ENCODE data around the gene THTPA. TPM values are rescaled to one million over a fixed set of nuclear protein-coding genes. Genes with fewer than 3 reads are reported as not detected.

THTPA gene
- total and polyA plus RNA-seq, 10 donors, result 4.5 to 25.4 (median 17.8) TPM

DNA sequence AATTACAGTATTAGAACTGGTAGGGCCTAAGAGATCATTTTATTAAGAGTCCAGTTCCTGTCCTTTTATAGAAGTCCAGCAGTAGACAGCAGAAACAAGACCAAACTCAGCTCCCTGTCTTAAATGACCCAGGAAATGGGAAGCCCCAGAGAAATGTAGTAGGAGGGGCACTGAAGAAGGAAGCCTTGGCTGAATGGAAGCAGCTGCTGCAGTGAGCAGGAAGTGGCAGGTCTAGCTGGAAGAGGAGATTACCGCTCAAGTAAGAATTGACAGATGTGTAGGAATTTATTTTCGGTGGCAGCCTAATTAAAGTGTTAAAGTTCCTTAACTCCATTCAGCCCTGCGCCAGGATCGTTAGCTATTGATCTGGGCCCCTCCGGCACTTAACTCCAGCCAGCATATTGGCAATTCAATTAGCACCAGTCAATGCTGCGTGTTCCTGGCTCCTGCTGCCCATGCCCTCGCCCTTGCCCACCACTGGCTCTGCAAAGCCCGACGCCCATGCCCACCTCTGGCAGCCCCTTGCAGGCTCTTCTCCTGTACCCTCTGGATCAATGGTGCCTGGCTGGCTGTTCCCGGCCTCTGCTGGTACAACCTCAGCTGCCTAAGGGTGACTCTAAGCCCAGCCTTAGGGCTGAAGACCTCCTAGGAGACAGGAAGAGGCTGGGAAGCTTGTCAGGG is 25.6 kb upstream of the THTPA start:
- Histone ChIP-seq H3K36me3 (peaks cover 0 to 33% (median 0%) of the 10 kb centered on the region in 6 donors), H3K27ac (peak overlapping the region in 7 of 8 donors; percentile 14 to 71 (median 56)), H3K27me3 (replicated peaks in 1 of 7) (no peaks in the 10 kb centered on the region), H3K9me3 (no peaks in the 10 kb centered on the region), H3K4me3 (no peak overlapping the region), H3K4me1 (peaks cover 0 to 20% (median 2%) of the 10 kb centered on the region in 6 donors)
- 54 to 60% (median 55%) methylated on average over 10 of the region's 10 CpGs for WGBS, 5 donors
- DNase-seq, result peak; percentile 59
- intact Hi-C loops (cut with DNase I; ENCODE audit: low total_unique reads), result no loop called here
- no peak for TF ChIP-seq POLR2A (IDR thresholded peaks at IDR 0.05)
- TF ChIP-seq, protein P1, sequence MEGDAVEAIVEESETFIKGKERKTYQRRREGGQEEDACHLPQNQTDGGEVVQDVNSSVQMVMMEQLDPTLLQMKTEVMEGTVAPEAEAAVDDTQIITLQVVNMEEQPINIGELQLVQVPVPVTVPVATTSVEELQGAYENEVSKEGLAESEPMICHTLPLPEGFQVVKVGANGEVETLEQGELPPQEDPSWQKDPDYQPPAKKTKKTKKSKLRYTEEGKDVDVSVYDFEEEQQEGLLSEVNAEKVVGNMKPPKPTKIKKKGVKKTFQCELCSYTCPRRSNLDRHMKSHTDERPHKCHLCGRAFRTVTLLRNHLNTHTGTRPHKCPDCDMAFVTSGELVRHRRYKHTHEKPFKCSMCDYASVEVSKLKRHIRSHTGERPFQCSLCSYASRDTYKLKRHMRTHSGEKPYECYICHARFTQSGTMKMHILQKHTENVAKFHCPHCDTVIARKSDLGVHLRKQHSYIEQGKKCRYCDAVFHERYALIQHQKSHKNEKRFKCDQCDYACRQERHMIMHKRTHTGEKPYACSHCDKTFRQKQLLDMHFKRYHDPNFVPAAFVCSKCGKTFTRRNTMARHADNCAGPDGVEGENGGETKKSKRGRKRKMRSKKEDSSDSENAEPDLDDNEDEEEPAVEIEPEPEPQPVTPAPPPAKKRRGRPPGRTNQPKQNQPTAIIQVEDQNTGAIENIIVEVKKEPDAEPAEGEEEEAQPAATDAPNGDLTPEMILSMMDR (IDR thresholded peaks at IDR 0.05 in 8 of 11, conservative IDR thresholded peaks at IDR 0.05 in 3 of 11), result no peak
- TF ChIP-seq POLR2AphosphoS5 (IDR thresholded peaks at IDR 0.05), result no peak

DNA sequence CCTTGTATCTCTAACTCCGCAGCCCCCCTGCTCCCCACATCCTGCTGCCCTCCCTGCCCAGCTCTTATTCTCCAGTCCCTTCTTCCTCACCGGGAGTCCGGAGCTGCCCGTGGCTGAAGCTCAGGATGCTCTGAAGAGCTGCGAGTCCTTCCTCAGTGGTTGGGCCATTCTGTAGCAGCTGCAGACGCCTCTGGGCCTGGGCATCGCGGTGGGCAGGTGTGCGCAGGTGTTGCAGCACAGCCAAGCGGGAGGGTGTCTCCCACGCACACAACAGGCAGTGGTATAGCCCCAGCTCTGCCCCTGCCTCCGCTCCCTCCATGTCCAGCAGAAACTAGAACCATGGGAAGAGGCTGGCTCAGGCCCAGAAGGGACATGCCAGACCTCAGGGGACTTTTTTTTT is 24.7 kb upstream of the THTPA start:
- intact Hi-C loops (cut with DNase I; ENCODE audit: low total_unique reads), result no loop called here
- DNase-seq, result peak; percentile 58
- TF ChIP-seq, protein P1 (IDR thresholded peaks at IDR 0.05 in 8 of 11, conservative IDR thresholded peaks at IDR 0.05 in 3 of 11), result no peak
- TF ChIP-seq POLR2AphosphoS5 (IDR thresholded peaks at IDR 0.05) (no peak), POLR2A (IDR thresholded peaks at IDR 0.05) (no peak)
- Histone ChIP-seq H3K36me3 (peaks cover 0 to 24% (median 0%) of the 10 kb centered on the region in 6 donors), H3K27me3 (replicated peaks in 1 of 7) (no peaks in the 10 kb centered on the region), H3K27ac (peak overlapping the region in 4 of 8 donors; percentile 9 to 71 (median 38)), H3K9me3 (no peaks in the 10 kb centered on the region), H3K4me3 (no peak overlapping the region), H3K4me1 (peaks cover 0 to 20% (median 2%) of the 10 kb centered on the region in 6 donors)
- 85 to 94% (median 90%) methylated on average over 11 to 12 of the region's 12 CpGs for WGBS, 5 donors

DNA sequence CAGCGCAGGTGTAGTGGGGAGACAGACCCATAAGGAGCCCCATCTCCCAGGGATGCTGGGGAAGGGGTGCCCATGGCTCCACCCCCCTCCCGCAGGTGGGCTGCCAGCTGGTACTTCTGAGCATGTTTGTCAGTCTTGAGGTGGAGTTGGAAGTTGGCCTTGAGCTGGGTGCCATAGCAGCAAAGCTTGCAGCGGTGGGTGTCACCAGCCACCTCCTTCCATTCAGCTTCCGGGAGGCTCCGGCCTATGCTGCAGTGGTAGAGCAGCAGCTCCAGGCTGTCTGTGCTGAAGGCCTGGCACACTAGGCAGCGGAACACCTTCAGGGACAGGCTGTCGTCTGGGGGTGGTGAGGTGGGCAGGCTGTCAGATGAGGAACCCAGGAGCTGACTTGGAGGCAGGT is 23.4 kb upstream of the THTPA start:
- Histone ChIP-seq H3K4me3 (no peak overlapping the region), H3K36me3 (peaks cover 0 to 19% (median 0%) of the 10 kb centered on the region in 6 donors), H3K9me3 (no peaks in the 10 kb centered on the region), H3K4me1 (peaks cover 0 to 20% (median 2%) of the 10 kb centered on the region in 6 donors), H3K27ac (no peak overlapping the region), H3K27me3 (replicated peaks in 1 of 7) (no peaks in the 10 kb centered on the region)
- WGBS, 5 donors, result 91 to 99% (median 95%) methylated on average over 4 to 7 of the region's 7 CpGs
- DNase-seq, result peak; percentile 43
- TF ChIP-seq POLR2AphosphoS5 (IDR thresholded peaks at IDR 0.05), result no peak
- TF ChIP-seq, protein P1 (IDR thresholded peaks at IDR 0.05 in 8 of 11, conservative IDR thresholded peaks at IDR 0.05 in 3 of 11), result no peak
- TF ChIP-seq POLR2A (IDR thresholded peaks at IDR 0.05), result no peak
- intact Hi-C loops (cut with DNase I; ENCODE audit: low total_unique reads), result no loop called here

DNA sequence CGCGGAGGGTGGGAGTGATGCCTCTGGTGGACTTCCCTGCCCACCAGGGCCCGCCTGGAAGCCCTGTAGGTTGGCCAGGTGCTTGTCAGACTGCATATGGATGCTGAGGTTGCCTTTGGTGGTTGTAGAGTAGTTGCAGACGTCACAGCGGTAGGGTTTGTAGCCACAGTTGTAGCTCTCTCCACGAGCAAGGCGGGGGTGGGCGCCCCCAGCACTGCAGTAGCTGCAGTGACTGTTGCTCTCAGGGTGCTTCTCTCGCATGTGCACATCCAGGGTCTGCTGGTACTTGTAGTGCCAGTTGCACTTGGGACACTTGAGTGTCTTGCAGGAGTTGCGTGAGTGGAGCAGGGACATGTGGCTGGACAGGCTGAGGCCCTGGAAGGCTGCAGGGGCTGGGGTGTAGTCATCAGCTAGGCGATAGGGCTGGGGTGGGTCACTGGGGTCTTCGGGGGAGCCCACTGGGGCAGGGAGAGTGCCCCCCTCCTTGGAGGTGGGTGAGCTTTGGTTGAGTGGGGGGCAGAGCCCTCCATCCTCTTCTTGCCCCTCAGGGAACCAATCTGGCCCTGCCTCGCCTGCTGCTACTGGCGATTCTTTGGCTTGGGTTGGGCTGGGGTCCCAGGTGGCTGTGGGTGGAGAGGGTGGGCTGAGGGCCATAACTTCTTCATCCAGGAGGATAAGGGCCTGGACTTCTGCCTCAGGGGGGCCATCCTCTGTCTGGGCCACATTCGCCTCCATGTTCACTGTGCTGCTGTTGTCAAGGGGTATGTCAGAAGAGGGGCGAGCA is 22.2 kb upstream of the THTPA start:
- peaks cover 0 to 19% (median 0%) of the 10 kb centered on the region in 6 donors for H3K36me3 ChIP-seq
- H3K4me3 ChIP-seq, result no peak overlapping the region
- no peaks in the 10 kb centered on the region for H3K9me3 ChIP-seq
- TF ChIP-seq POLR2A (IDR thresholded peaks at IDR 0.05) (no peak), POLR2AphosphoS5 (IDR thresholded peaks at IDR 0.05) (no peak)
- TF ChIP-seq, protein P1 (IDR thresholded peaks at IDR 0.05 in 8 of 11, conservative IDR thresholded peaks at IDR 0.05 in 3 of 11), result no peak
- H3K4me1 ChIP-seq, result peaks cover 0 to 17% (median 2%) of the 10 kb centered on the region in 6 donors
- peak; percentile 45 for DNase-seq
- H3K27me3 ChIP-seq (replicated peaks in 1 of 7), result no peaks in the 10 kb centered on the region
- H3K27ac ChIP-seq, result no peak overlapping the region
- intact Hi-C loops (cut with DNase I; ENCODE audit: low total_unique reads), result no loop called here
- WGBS, 5 donors, result 89 to 98% (median 94%) methylated on average over 8 to 16 of the region's 16 CpGs

Data from spleen (tissue), 11 donors.